Panc1 (cell line): Measurements from ENCODE around the gene SHROOM3. TPM values are rescaled to one million over a fixed set of nuclear protein-coding genes. Genes with fewer than 3 reads are reported as not detected.

Source experiments
- ATAC-seq: fragments of 200-7000 bp; cut with Tn5 transposase; 2 replicates; pipeline ENCODE4 v1.9.1; 2020; ENCODE audit warnings: mild to moderate bottlenecking, moderate library complexity
- BruUV-seq: library from RNA; stranded (reverse); fragments of 400-500 nt; replicated peaks from 2 replicates; lab custom pipeline; 2021; lab: Mats Ljungman, UMichigan
- CTCF ChIA-PET: fragments of 300-600 bp; sonication (Branson Sonifier 250); formaldehyde crosslinking; loops from one replicate; lab custom pipeline; 2022; ENCODE audit warnings: antibody characterized with exemption; lab: Charles Lee
- POLR2A ChIA-PET: fragments of 300-600 bp; sonication (Branson Sonifier 250); formaldehyde crosslinking; loops from one replicate; lab custom pipeline; 2022; ENCODE audit warnings: antibody characterized with exemption; lab: Charles Lee
- DNase-seq: peaks from one replicate; pipeline ENCODE4 v3.0.0-alpha.2; 2010; ENCODE audit warnings: low read depth, low spot score
- H3K27ac ChIP-seq: 2 replicates; pipeline ENCODE4 v1.5.1; 2011; ENCODE audit warnings: mild to moderate bottlenecking, low read length, inconsistent platforms
- H3K27me3 ChIP-seq: fragments of 200-500 bp; sonication (Bioruptor generic); 2 replicates; pipeline ENCODE4 v1.6.0; 2014; ENCODE audit warnings: low read length, inconsistent platforms; ENCODE audit not compliant: control insufficient read depth, insufficient read depth
- H3K36me3 ChIP-seq: fragments of 200-500 bp; sonication (Bioruptor generic); 2 replicates; pipeline ENCODE4 v1.5.1; 2014; ENCODE audit warnings: inconsistent platforms, mild to moderate bottlenecking, low read length, moderate library complexity; ENCODE audit not compliant: control insufficient read depth, insufficient read depth
- H3K4me1 ChIP-seq: 2 replicates; pipeline ENCODE4 v1.5.1; 2011; ENCODE audit warnings: inconsistent platforms, mild to moderate bottlenecking, low read length, moderate library complexity; ENCODE audit not compliant: control insufficient read depth, insufficient read depth
- H3K4me3 ChIP-seq, 2 experiments: 2 replicates each; pipeline ENCODE4 v1.5.1; 2011 to 2012; ENCODE audit warnings: low read depth in 2 of 2, low read length in 2 of 2, mild to moderate bottlenecking in 2 of 2, inconsistent platforms in 1 of 2, moderate library complexity in 1 of 2
- H3K9me3 ChIP-seq: fragments of 200-500 bp; sonication (Bioruptor generic); 2 replicates; pipeline ENCODE4 v1.5.1; 2014; ENCODE audit warnings: low read depth, mild to moderate bottlenecking, inconsistent platforms, low read length, moderate library complexity; ENCODE audit not compliant: control insufficient read depth, insufficient read depth
- POLR2AphosphoS5 ChIP-seq: IDR thresholded peaks from 2 replicates; pipeline ENCODE4 v1.6.1; 2012; ENCODE audit warnings: mild to moderate bottlenecking, low read depth, low read length, moderate library complexity
- SIN3A ChIP-seq: IDR thresholded peaks from 2 replicates; pipeline ENCODE4 v1.6.1; 2012; ENCODE audit warnings: low read depth, mild to moderate bottlenecking, low read length, moderate library complexity, borderline replicate concordance; ENCODE audit not compliant: insufficient read depth
- TCF7L2 ChIP-seq: IDR thresholded peaks from 2 replicates; pipeline ENCODE4 v1.6.1; 2011; ENCODE audit warnings: mild to moderate bottlenecking, low read depth, low read length, inconsistent platforms
- in situ Hi-C: cut with HindIII; loops from 2 replicates; pipeline ENCODE4 v1.10.0; 2016; ENCODE audit warnings: low sequenced_read_pairs, low pct_unique_long_range_greater_than_20kb
- intact Hi-C: fragments of 100-400 bp; cut with micrococcal nuclease; formaldehyde crosslinking; loops from one replicate; pipeline ENCODE4 v1.10.0; 2022; ENCODE audit not compliant: unreplicated experiment
- total RNA-seq: library from RNA; stranded (reverse); gene quantifications from one replicate; pipeline ENCODE4 v1.2.1, GENCODE V29; 2021; ENCODE audit not compliant: unreplicated experiment
- TF ChIP-seq, protein P1 (sequence below), 2 experiments: IDR thresholded peaks; 2 replicates each; pipeline ENCODE4 v1.6.1; 2011 to 2012; ENCODE audit warnings: low read depth in 2 of 2, control low read depth in 1 of 2, low read length in 1 of 2, mild to moderate bottlenecking in 1 of 2, moderate library complexity in 1 of 2; ENCODE audit not compliant: insufficient read depth in 1 of 2
- TF ChIP-seq, protein P2 (sequence below): fragments of 450-650 bp; IDR thresholded peaks from 2 replicates; pipeline ENCODE4 v1.5.1; 2017; ENCODE audit warnings: mild to moderate bottlenecking

Gene SHROOM3
- total RNA-seq, 1 experiment from 2014 or later = 7.2 TPM

DNA sequence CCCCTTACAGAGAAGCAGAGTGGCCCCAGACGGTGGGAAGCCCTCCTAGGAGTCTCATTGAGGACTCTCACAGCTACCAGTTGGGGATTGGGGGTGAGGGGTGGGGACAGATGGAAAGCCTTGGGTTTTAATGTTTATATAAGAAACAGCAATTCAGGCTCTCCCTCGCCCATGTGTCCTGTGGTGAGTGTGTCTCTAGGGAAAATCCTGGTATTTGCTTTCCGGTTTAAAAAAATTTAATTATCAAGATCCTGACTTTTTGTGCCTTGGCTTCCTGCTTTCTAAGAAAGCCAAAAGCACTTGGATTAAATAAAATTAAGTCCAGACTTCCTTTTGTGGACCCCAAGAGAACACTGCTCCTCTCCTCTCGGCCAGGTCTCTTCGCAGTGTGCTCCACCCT, 369.1 kb downstream of the SHROOM3 start:
- H3K36me3 ChIP-seq = no peaks in the 10 kb centered on the region
- intact Hi-C loops = no loop called here
- no peak for ATAC-seq
- H3K4me1 ChIP-seq = peaks cover 4% of the 10 kb centered on the region; the same call in 1 of the 2 replicates
- in situ Hi-C loops = no loop called here
- ChIA-PET CTCF (interaction anchor here (0.7 kb wide), 1 partner anchor 256 kb away, joined by 3 read pairs; no protein-coding TSS in a partner anchor), POLR2A (interaction anchor here (0.6 kb wide), 1 partner anchor 227 kb away, joined by 3 read pairs; no protein-coding TSS in a partner anchor)
- H3K4me3 ChIP-seq = no peak overlapping the region
- BruUV-seq = no TSS peak
- H3K9me3 ChIP-seq = no peaks in the 10 kb centered on the region
- peak overlapping the region; percentile 23; the same call in 1 of the 2 replicates for H3K27ac ChIP-seq
- TF ChIP-seq, protein P1, sequence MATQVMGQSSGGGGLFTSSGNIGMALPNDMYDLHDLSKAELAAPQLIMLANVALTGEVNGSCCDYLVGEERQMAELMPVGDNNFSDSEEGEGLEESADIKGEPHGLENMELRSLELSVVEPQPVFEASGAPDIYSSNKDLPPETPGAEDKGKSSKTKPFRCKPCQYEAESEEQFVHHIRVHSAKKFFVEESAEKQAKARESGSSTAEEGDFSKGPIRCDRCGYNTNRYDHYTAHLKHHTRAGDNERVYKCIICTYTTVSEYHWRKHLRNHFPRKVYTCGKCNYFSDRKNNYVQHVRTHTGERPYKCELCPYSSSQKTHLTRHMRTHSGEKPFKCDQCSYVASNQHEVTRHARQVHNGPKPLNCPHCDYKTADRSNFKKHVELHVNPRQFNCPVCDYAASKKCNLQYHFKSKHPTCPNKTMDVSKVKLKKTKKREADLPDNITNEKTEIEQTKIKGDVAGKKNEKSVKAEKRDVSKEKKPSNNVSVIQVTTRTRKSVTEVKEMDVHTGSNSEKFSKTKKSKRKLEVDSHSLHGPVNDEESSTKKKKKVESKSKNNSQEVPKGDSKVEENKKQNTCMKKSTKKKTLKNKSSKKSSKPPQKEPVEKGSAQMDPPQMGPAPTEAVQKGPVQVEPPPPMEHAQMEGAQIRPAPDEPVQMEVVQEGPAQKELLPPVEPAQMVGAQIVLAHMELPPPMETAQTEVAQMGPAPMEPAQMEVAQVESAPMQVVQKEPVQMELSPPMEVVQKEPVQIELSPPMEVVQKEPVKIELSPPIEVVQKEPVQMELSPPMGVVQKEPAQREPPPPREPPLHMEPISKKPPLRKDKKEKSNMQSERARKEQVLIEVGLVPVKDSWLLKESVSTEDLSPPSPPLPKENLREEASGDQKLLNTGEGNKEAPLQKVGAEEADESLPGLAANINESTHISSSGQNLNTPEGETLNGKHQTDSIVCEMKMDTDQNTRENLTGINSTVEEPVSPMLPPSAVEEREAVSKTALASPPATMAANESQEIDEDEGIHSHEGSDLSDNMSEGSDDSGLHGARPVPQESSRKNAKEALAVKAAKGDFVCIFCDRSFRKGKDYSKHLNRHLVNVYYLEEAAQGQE (IDR thresholded peaks at IDR 0.05; ENCODE audit: insufficient read depth in 1 of 2, low read depth in 2 of 2, low read length in 1 of 2) = no peak
- no peak for TF ChIP-seq SIN3A
- no peak for TF ChIP-seq POLR2AphosphoS5
- TF ChIP-seq TCF7L2 = no peak
- TF ChIP-seq, protein P2, sequence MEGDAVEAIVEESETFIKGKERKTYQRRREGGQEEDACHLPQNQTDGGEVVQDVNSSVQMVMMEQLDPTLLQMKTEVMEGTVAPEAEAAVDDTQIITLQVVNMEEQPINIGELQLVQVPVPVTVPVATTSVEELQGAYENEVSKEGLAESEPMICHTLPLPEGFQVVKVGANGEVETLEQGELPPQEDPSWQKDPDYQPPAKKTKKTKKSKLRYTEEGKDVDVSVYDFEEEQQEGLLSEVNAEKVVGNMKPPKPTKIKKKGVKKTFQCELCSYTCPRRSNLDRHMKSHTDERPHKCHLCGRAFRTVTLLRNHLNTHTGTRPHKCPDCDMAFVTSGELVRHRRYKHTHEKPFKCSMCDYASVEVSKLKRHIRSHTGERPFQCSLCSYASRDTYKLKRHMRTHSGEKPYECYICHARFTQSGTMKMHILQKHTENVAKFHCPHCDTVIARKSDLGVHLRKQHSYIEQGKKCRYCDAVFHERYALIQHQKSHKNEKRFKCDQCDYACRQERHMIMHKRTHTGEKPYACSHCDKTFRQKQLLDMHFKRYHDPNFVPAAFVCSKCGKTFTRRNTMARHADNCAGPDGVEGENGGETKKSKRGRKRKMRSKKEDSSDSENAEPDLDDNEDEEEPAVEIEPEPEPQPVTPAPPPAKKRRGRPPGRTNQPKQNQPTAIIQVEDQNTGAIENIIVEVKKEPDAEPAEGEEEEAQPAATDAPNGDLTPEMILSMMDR = no peak
- no peak for DNase-seq
- no peaks in the 10 kb centered on the region for H3K27me3 ChIP-seq

DNA sequence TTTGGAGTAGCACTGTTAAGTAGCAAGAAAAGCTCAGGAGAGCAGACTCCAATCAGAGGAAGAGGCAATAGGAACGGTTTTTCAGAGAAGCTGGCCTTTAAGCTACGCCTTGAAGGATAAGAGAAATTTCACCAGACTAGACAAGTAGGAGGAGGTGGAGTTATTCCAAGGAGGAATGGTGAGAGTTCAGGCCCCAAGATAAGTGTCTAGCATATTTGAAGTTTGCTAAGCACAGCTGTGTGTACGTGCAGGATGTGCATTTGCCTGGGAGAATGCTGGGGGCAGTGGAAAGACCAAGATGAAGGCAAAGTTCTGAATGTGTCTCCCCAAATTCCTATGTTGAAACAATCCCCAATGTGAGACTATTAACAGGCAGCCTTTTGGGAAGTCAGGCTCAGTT, 371.3 kb downstream of the SHROOM3 start:
- BruUV-seq = no TSS peak
- intact Hi-C loops (no loop called here), in situ Hi-C loops (no loop called here)
- Histone ChIP-seq H3K4me1 (peaks cover 4% of the 10 kb centered on the region; the same call in 1 of the 2 replicates), H3K27me3 (no peaks in the 10 kb centered on the region), H3K9me3 (no peaks in the 10 kb centered on the region), H3K4me3 (no peak overlapping the region), H3K27ac (no peak overlapping the region), H3K36me3 (no peaks in the 10 kb centered on the region)
- DNase-seq = no peak
- TF ChIP-seq POLR2AphosphoS5 (no peak), SIN3A (no peak), TCF7L2 (no peak)
- TF ChIP-seq, protein P1 (IDR thresholded peaks at IDR 0.05; ENCODE audit: insufficient read depth in 1 of 2, low read depth in 2 of 2, low read length in 1 of 2) = no peak
- TF ChIP-seq, protein P2 = no peak
- ChIA-PET POLR2A (no interaction called here), CTCF (no interaction called here)
- no peak for ATAC-seq
